Dermis microvascular lymphatic vessel endothelial cell (primary cell): Measurements from ENCODE around the gene ZNRD2. TPM values are rescaled to one million over a fixed set of nuclear protein-coding genes. Genes with fewer than 3 reads are reported as not detected.
"Not testable (repeated sequence)": the region's sequence is repeated elsewhere in the genome, so short reads cannot be mapped to it uniquely, and the experiment has no call there.

Source experiments
- DNase-seq, 2 donors: peaks; one replicate each; pipeline versions ENCODE4 v3.0.0 to v3.0.0-alpha.2; 2010; ENCODE audit warnings: low read depth in 2 of 2
- total RNA-seq: library from RNA; depleted of rRNA; stranded (reverse); fragments of >200 nt; gene quantifications from 2 replicates; pipeline ENCODE4 v1.2.1, GENCODE V29; 2014

The ZNRD2 gene
- total RNA-seq, 1 donor from 2014 or later, result 37.6 TPM

- DNase-seq, result peak; percentile 54 to 82
Measured at GRCh38 chr11:65555693-65556231, 14.5 kb upstream of the ZNRD2 start.

- DNase-seq, result no peak
Measured at GRCh38 chr11:65556470-65557279, 13.6 kb upstream of the ZNRD2 start.

- DNase-seq, result peak in 1 of 2 donors; percentile 20
Measured at GRCh38 chr11:65557280-65558001, 12.8 kb upstream of the ZNRD2 start.

DNA sequence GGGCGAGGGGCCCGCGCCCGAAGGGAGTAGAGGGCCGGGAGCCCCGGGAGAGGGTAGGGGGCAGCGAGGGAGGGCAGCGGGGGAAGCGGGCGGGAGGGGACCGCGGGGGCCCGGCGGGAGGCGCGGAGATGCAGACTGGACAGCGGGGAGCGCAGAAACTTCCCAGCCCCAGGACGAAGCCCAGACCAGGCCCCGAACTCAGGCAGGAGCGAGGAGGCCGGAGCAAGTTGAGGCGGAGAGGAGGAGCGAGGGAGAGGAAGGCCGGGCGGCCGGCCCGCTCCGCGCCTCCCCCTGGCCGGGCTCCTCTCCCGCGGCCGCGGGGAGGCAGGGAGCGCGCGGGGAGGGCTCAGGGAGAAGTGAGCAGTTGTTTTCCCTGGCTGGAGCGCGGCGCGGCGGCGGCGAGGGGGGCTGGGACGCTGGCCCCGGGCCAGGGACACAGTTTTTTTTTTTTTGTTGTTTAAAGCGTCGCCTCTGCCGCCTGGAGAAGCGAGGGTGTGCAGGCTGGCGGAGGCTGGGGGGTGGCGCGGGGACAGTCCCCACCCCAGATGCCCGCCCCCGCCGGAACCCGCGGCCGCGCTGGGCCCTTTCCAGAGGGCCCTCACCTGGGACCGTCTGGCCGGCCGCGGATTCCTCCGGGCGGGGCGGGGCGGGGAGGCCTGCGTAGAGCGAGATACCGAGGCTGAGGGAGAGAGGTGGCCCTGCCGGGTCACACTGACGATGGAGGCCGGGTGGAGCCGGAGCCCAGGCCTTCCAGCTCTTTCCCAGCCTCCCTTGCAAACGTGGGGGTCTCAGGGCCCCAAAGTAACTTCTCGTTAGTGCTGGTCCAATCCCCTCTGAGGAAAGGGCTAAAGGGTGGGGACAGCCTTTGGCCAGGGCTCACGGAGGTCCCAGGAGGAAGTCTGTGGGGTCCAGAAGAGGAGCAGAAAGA lies 12.0 kb upstream of the ZNRD2 start, which contains the start of gene LTBP3:
Gene LTBP3, minus strand, starts transcription at position 358 of the 928 bp plus-strand sequence. CDS start 400 bp downstream, outside the sequence.
- peak; percentile 37 to 84 for DNase-seq

GRCh38 chr11:65558930-65559509 lies 11.3 kb upstream of the ZNRD2 start:
- peak in 1 of 2 donors; percentile 55 for DNase-seq

DNA sequence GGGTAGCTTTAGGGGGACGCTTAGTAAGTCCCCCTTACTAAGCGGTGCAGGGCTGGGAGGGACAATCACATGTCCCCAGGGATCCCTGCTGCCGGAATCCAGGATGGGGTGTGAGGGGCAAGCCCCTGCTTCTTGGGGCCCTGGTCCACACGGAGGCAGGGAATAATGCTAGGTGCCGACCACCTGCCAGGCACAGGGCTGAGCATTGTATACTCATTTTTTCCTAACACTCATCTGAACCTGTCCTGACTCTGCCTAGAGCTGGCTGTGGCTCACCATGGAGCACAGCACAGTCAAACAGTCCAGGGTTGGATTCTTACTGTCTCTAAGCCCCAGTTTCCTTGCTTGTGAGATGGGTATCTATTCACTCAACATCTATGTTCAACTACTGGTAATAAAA lies 10.7 kb upstream of the ZNRD2 start:
- DNase-seq, result peak in 1 of 2 donors; percentile 25

GRCh38 chr11:65559951-65560537 lies 10.2 kb upstream of the ZNRD2 start:
- DNase-seq, result peak; percentile 54 to 88

GRCh38 chr11:65560555-65561418 lies 9.5 kb upstream of the ZNRD2 start:
- peak in 1 of 2 donors; percentile 89 for DNase-seq

DNA sequence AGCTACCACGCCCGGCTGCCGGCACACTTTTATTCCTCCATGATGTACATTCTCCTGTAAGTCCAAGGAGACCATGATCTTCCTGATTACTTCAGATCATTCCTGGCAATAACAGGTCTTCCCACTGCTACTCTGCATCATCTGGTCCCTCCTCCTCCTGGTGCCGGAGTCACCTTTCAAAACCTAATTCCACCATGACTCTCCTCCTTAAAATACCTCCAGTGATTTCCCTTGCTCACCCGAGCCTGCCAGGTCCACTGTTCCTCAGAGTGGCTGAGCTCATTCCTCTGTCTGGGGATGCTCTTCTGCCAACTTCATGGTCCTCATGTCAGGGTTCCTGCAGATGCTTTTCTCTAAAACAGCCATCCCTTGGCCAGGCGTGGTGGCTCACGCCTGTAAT lies 8.3 kb upstream of the ZNRD2 start:
- DNase-seq, result no peak

DNA sequence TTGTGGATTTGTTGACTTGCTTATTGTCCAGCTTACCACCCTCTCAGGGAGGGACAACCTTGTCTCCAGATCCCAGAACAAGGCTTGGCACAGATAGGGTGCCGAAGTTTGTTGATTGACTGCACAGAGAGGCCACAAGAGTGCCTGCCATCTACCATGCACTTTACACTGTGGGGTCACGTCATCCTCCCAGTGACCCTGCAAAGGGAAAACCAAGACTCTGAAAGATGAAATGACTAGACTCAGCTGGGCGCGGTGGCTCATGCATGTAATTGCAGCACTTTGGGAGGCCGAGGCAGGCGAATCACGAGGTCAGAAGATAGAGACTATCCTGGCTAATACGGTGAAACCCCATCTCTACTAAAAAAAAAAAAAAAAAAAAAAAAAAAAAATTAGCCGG lies 7.5 kb upstream of the ZNRD2 start:
- DNase-seq, result no peak

DNA sequence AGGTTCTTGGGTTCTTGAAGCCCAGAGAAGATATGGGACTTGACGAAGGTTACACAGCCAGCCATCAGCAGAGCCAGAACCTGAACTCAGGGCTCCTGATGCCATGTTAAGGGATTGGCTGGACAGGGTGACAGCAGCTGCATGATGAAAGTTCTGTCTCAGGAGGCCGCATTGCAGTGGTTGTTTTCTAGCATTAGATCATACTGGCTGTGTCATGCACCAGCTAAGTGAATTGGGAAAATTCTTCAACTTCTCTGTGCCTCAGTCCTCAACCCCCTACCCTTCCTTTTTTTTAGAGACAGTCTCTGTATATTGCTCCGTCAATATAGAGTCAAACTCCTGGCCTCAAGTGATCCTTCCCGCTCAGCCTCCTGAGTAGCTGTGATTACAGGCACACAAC lies 6.7 kb upstream of the ZNRD2 start:
- no peak for DNase-seq

DNA sequence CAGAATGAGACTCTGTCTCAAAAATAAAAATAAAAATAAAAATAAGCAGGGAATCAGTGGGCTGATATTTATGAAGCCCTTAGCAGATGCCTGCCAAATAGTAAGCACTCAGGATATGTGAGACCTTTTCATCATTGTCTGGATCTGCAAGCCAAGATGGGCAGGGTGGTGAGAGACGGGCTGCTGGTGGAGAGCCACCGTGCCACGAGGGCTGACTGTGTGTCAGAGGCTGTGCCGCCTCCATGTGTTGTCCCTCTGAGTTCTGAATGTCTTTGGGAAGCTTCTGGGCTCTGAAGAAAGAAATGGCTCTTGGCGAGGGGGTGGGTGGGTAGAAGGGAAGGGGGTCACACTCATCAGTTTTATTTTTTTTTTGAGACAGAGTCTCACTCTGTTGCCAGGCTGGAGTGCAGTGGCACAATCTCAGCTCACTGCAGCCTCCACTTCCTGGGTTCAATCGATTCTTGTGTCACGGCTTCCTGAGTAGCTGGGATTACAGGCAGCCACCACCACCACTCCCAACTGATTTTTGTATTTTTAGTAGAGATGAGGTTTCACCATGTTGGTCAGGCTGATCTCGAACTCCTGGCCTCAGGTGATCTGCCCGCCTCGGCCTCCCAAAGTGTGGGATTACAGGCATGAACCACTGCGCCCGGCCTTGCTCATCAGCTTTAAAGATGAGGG lies 5.3 kb upstream of the ZNRD2 start:
- not testable (repeated sequence) for DNase-seq

- DNase-seq, result peak; percentile 45 to 80
Measured at GRCh38 chr11:65565624-65566453, 4.4 kb upstream of the ZNRD2 start.

GRCh38 chr11:65569164-65569972 lies 909 bp upstream of the ZNRD2 start:
- DNase-seq, result no peak

- no peak for DNase-seq
Measured at GRCh38 chr11:65571420-65571819, 1.1 kb downstream of the ZNRD2 start.

GRCh38 chr11:65571940-65572339 lies 1.7 kb downstream of the ZNRD2 start:
- DNase-seq, result peak; percentile 47 to 76
